T-helper 22 cell (primary cell): ENCODE results near the gene MYO3B.
"Not testable (repeated sequence)": the region's sequence is repeated elsewhere in the genome, so short reads cannot be mapped to it uniquely, and the experiment has no call there.

Source experiments
- DNase-seq: peaks from one replicate; pipeline ENCODE4 v3.0.0-alpha.2; 2020; ENCODE audit warnings: low read depth

MYO3B gene

GRCh38 chr2:170208967-170209366, 31.0 kb downstream of the MYO3B start:
- DNase-seq, result no peak

- no peak for DNase-seq
These were observed 34.8 kb downstream of the MYO3B start for GRCh38 chr2:170212625-170213280.

- not testable (repeated sequence) for DNase-seq
These were observed 35.3 kb downstream of the MYO3B start for GRCh38 chr2:170213281-170213625.

GRCh38 chr2:170213651-170214050, 35.7 kb downstream of the MYO3B start:
- no peak for DNase-seq

- DNase-seq, result no peak
These were observed 36.5 kb downstream of the MYO3B start for GRCh38 chr2:170214309-170214948.

GRCh38 chr2:170215021-170215420, 37.1 kb downstream of the MYO3B start:
- DNase-seq, result no peak

GRCh38 chr2:170216428-170216827, 38.5 kb downstream of the MYO3B start:
- DNase-seq, result no peak

- DNase-seq, result no peak
These were observed 39.0 kb downstream of the MYO3B start for GRCh38 chr2:170216981-170217380.

- no peak for DNase-seq
These were observed 39.9 kb downstream of the MYO3B start for GRCh38 chr2:170217778-170218251.

- DNase-seq, result no peak
These were observed 40.5 kb downstream of the MYO3B start for GRCh38 chr2:170218456-170218855.

GRCh38 chr2:170218931-170219330, 41.0 kb downstream of the MYO3B start:
- no peak for DNase-seq

GRCh38 chr2:170221317-170222288, 43.7 kb downstream of the MYO3B start:
- no peak for DNase-seq

- DNase-seq, result no peak
These were observed 44.4 kb downstream of the MYO3B start for GRCh38 chr2:170222298-170222697.

- DNase-seq, result no peak
These were observed 44.9 kb downstream of the MYO3B start for GRCh38 chr2:170222842-170223241.

GRCh38 chr2:170224692-170225294, 46.8 kb downstream of the MYO3B start:
- no peak for DNase-seq

GRCh38 chr2:170226216-170226615, 48.3 kb downstream of the MYO3B start:
- DNase-seq, result no peak

GRCh38 chr2:170227507-170227947, 49.6 kb downstream of the MYO3B start:
- no peak for DNase-seq

GRCh38 chr2:170227951-170228350, 50.0 kb downstream of the MYO3B start:
- DNase-seq, result no peak

GRCh38 chr2:170228429-170228828, 50.5 kb downstream of the MYO3B start:
- no peak for DNase-seq

- DNase-seq, result no peak
These were observed 51.2 kb downstream of the MYO3B start for GRCh38 chr2:170229125-170229524.

- no peak for DNase-seq
These were observed 51.8 kb downstream of the MYO3B start for GRCh38 chr2:170229744-170230143.
